ENCODE results near the gene KLHDC8A. TPM values are rescaled to one million over a fixed set of nuclear protein-coding genes. Genes with fewer than 3 reads are reported as not detected.

KLHDC8A gene
- total and polyA plus RNA-seq, 9 of the 15 experiments (the other 6 are each of a cell fraction or from before 2014, with no cell fraction given), result 0.01 to 0.54 (median 0.04) TPM; not detected in 6

DNA sequence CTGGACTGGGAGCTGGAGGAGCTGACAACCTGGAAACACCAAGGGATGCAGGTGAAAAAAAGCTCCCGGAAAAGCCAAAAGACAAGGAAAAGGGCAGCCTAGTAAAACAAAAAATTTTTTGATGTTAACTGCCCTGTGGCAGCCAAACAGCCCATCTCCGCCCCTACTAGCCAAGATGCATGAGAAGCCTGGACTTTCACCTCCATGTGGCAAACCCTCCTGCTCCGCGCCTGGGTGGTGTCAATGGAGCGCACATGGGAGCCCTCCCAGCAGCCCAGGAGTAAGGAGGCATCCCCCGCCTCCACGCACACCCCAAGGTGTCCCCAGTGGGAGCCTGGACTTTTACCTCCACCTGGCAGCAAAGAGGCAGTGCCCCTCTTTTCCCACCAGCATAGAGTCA lies 34.7 kb upstream of the KLHDC8A start:
- ChIA-PET CTCF (ENCODE audit: low intra/inter-chr PET ratio) (no interaction called here), POLR2A (interaction anchor here (1.4 kb wide), 1 partner anchor 10 kb away, joined by 7 read pairs; no protein-coding TSS in a partner anchor)
- ATAC-seq, result no peak
- no peaks in the 10 kb centered on the region for H3K4me1 ChIP-seq (replicated peaks in 1 of 2; ENCODE audit: control insufficient read depth in 2 of 2, insufficient read depth in 2 of 2, low read length in 2 of 2)
- H3K4me3 ChIP-seq, result no peak overlapping the region
- H3K9me1 ChIP-seq (ENCODE audit: control insufficient read depth, insufficient read depth, low read length), result no peaks in the 10 kb centered on the region
- DNase-seq (ENCODE audit: extremely low read depth in 1 of 4, low spot score in 3 of 4), result no peak
- no peaks in the 10 kb centered on the region for H3K36me3 ChIP-seq (ENCODE audit: control insufficient read depth, insufficient read depth, low read length)
- no peak overlapping the region for H3K9ac ChIP-seq (ENCODE audit: insufficient read depth in 1 of 2, low read depth in 2 of 2, low read length in 2 of 2)
- BruUV-seq (replicated peaks), result no TSS peak
- H3K27ac ChIP-seq (ENCODE audit: extremely low read depth, low read depth, low read length), result no peak overlapping the region
- in situ Hi-C loops (cut with MboI) (no loop called here), intact Hi-C loops (cut with micrococcal nuclease) (loop anchor here (5.0 kb wide), 1 partner anchor 39 kb away; no protein-coding TSS in a partner anchor)
- no peaks in the 10 kb centered on the region for H3K79me2 ChIP-seq (ENCODE audit: control insufficient read depth, insufficient read depth, low read length)
- H3K9me3 ChIP-seq (replicated peaks; ENCODE audit: control insufficient read depth, insufficient read depth, low read depth, low read length), result no peaks in the 10 kb centered on the region
- no peak overlapping the region for H2AFZ ChIP-seq (ENCODE audit: low read depth, low read length)
- H3K27me3 ChIP-seq (ENCODE audit: control insufficient read depth in 2 of 2, insufficient read depth in 2 of 2, low read length in 2 of 2), result peaks cover 16 to 26% of the 10 kb centered on the region in 2 experiments
- WGBS (ENCODE audit: insufficient coverage, low coverage, missing lambda C conversion rate), result 1% methylated on average over 7 of the region's 7 CpGs
- FAIRE-seq, result no peak
- H4K20me1 ChIP-seq (replicated peaks; ENCODE audit: control insufficient read depth, insufficient read depth, low read length), result no peaks in the 10 kb centered on the region
- no peak overlapping the region for H3K4me2 ChIP-seq (ENCODE audit: insufficient read depth, low read length)
- TF ChIP-seq FOXK2 (conservative IDR thresholded peaks at IDR 0.05 in 1 of 2, IDR thresholded peaks at IDR 0.05 in 1 of 2; ENCODE audit: low read depth in 2 of 2) (no peak), MLLT1 (IDR thresholded peaks at IDR 0.05) (no peak), SIX5 (IDR thresholded peaks at IDR 0.05; ENCODE audit: borderline replicate concordance in 1 of 2, insufficient read depth in 1 of 2, low read depth in 1 of 2, low read length in 2 of 2) (no peak), ZEB2 (IDR thresholded peaks at IDR 0.05) (no peak), NONO (IDR thresholded peaks at IDR 0.05; ENCODE audit: low read depth in 2 of 2, low read length in 1 of 2) (no peak), NFIC (IDR thresholded peaks at IDR 0.05) (no peak), RBFOX2 (IDR thresholded peaks at IDR 0.05; ENCODE audit: low read depth, low read length) (no peak)
- TF ChIP-seq, protein P1, sequence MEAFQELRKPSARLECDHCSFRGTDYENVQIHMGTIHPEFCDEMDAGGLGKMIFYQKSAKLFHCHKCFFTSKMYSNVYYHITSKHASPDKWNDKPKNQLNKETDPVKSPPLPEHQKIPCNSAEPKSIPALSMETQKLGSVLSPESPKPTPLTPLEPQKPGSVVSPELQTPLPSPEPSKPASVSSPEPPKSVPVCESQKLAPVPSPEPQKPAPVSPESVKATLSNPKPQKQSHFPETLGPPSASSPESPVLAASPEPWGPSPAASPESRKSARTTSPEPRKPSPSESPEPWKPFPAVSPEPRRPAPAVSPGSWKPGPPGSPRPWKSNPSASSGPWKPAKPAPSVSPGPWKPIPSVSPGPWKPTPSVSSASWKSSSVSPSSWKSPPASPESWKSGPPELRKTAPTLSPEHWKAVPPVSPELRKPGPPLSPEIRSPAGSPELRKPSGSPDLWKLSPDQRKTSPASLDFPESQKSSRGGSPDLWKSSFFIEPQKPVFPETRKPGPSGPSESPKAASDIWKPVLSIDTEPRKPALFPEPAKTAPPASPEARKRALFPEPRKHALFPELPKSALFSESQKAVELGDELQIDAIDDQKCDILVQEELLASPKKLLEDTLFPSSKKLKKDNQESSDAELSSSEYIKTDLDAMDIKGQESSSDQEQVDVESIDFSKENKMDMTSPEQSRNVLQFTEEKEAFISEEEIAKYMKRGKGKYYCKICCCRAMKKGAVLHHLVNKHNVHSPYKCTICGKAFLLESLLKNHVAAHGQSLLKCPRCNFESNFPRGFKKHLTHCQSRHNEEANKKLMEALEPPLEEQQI (IDR thresholded peaks at IDR 0.05), result no peak
